Right atrium auricular region (tissue), 2 donors: ENCODE results near the gene PNLDC1. TPM values are rescaled to one million over a fixed set of nuclear protein-coding genes. Genes with fewer than 3 reads are reported as not detected.

Experiments
- DNase-seq: peaks from one replicate; pipeline ENCODE4 v3.0.0-alpha.2; 2019; ENCODE audit warnings: low spot score
- H3K27ac ChIP-seq, 2 donors: fragments of 200-600 bp; sonication (generic); 1 replicate in 1 of 2; 2 replicates in 1 of 2; pipeline ENCODE4 v1.5.1; 2016 to 2019
- H3K27me3 ChIP-seq, 2 donors: fragments of 200-600 bp; sonication (generic); one replicate each; pipeline versions ENCODE4 v1.5.1 to v1.6.0; 2017 to 2019
- H3K36me3 ChIP-seq: fragments of 200-600 bp; sonication (generic); one replicate; pipeline ENCODE4 v1.5.1; 2016
- H3K4me1 ChIP-seq, 2 donors: fragments of 200-600 bp; sonication (generic); one replicate each; pipeline versions ENCODE4 v1.5.1 to v1.6.0; 2017 to 2019
- H3K4me3 ChIP-seq, 2 donors: fragments of 200-600 bp; sonication (generic); 1 replicate in 1 of 2; 2 replicates in 1 of 2; pipeline ENCODE4 v1.5.1; 2017 to 2019; ENCODE audit warnings: mild to moderate bottlenecking in 1 of 2, moderate library complexity in 1 of 2
- H3K9me3 ChIP-seq, 2 donors: fragments of 200-600 bp; sonication (generic); one replicate each; pipeline ENCODE4 v1.5.1; 2019
- total RNA-seq, 2 donors: library from RNA; depleted of rRNA; stranded (reverse); fragments of >200 nt; gene quantifications; one replicate each; pipeline ENCODE4 v1.1.0, GENCODE V29; 2016
- TF ChIP-seq, protein P1 (sequence below), 2 donors: fragments of 200-600 bp; sonication (generic); IDR thresholded peaks; one replicate each; pipeline ENCODE4 v1.5.1; 2019; ENCODE audit warnings: antibody characterized with exemption in 2 of 2

PNLDC1 gene
- total RNA-seq, 2 donors from 2014 or later = 0.33 TPM; not detected in 1

- no peak overlapping the region for H3K4me3 ChIP-seq
- no peaks in the 10 kb centered on the region for H3K9me3 ChIP-seq
- no peaks in the 10 kb centered on the region for H3K4me1 ChIP-seq
- DNase-seq = no peak
- H3K27ac ChIP-seq = no peak overlapping the region
- peaks cover 33% of the 10 kb centered on the region for H3K36me3 ChIP-seq
- H3K27me3 ChIP-seq = no peaks in the 10 kb centered on the region
- TF ChIP-seq, protein P1, sequence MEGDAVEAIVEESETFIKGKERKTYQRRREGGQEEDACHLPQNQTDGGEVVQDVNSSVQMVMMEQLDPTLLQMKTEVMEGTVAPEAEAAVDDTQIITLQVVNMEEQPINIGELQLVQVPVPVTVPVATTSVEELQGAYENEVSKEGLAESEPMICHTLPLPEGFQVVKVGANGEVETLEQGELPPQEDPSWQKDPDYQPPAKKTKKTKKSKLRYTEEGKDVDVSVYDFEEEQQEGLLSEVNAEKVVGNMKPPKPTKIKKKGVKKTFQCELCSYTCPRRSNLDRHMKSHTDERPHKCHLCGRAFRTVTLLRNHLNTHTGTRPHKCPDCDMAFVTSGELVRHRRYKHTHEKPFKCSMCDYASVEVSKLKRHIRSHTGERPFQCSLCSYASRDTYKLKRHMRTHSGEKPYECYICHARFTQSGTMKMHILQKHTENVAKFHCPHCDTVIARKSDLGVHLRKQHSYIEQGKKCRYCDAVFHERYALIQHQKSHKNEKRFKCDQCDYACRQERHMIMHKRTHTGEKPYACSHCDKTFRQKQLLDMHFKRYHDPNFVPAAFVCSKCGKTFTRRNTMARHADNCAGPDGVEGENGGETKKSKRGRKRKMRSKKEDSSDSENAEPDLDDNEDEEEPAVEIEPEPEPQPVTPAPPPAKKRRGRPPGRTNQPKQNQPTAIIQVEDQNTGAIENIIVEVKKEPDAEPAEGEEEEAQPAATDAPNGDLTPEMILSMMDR (IDR thresholded peaks at IDR 0.05) = no peak
These were observed 1.9 kb downstream of the PNLDC1 start for GRCh38 chr6:159801935-159802334.

- TF ChIP-seq, protein P1 (IDR thresholded peaks at IDR 0.05) = no peak
- Histone ChIP-seq H3K4me3 (no peak overlapping the region), H3K36me3 (peaks cover 8% of the 10 kb centered on the region), H3K27me3 (no peaks in the 10 kb centered on the region), H3K27ac (no peak overlapping the region), H3K4me1 (no peaks in the 10 kb centered on the region), H3K9me3 (no peaks in the 10 kb centered on the region)
- no peak for DNase-seq
These were observed 4.4 kb downstream of the PNLDC1 start for GRCh38 chr6:159804504-159804903.

DNA sequence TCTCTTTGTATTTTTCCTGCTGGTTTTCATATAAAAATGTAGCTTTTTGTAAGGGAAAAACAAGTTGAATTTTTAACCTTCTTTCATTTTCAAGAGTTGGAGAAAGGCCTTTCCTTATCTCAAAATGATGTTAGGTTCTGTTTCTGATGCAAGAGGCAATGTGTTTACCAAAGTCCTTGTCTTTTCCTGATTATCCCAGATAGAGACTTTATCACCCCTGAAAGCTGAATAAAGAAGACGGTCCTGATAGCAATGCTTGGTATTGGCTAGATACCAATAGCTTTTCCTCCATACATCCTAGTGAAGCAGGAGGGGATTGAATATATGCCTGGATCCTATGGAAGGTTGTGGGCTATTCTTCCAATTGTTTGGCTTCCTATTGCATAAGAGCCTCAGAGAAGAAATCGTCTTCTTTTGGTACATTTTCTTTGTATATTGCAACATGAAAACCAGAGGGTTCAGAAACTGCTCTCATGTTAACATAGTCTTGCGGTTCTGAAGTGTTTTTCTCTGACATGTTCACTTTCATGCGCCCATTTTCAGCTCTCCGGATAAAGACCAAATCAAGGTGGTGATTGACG is 5.5 kb downstream of the PNLDC1 start:
- H3K4me3 ChIP-seq = no peak overlapping the region
- H3K36me3 ChIP-seq = no peaks in the 10 kb centered on the region
- DNase-seq = no peak
- no peaks in the 10 kb centered on the region for H3K4me1 ChIP-seq
- no peak overlapping the region for H3K27ac ChIP-seq
- TF ChIP-seq, protein P1 (IDR thresholded peaks at IDR 0.05) = no peak
- no peaks in the 10 kb centered on the region for H3K27me3 ChIP-seq
- H3K9me3 ChIP-seq = no peaks in the 10 kb centered on the region

DNA sequence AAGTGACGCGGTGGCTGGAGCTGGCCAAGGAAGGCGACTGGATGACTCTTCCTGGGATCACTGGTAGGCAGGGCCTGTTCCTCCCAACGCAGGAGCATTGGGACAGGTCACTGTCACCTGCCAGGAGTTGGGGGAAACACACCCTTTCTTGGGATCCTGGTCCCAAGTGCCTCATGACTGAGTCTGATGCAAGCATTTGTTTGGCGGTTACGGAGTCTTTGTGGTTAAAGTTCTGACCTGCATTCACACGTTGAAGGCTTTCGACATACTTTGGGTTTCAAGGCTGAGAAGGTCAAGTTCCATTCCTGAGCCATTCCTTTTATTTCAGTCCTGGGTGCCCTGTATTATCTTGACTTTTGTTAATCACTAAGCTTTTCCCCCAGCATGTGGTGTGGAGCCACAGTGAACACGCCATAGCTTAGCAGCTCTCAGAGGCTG is 6.0 kb downstream of the PNLDC1 start:
- no peak overlapping the region for H3K27ac ChIP-seq
- no peaks in the 10 kb centered on the region for H3K4me1 ChIP-seq
- no peak for DNase-seq
- TF ChIP-seq, protein P1 (IDR thresholded peaks at IDR 0.05) = no peak
- H3K36me3 ChIP-seq = no peaks in the 10 kb centered on the region
- no peak overlapping the region for H3K4me3 ChIP-seq
- H3K9me3 ChIP-seq = no peaks in the 10 kb centered on the region
- no peaks in the 10 kb centered on the region for H3K27me3 ChIP-seq

- Histone ChIP-seq H3K27ac (no peak overlapping the region), H3K9me3 (no peaks in the 10 kb centered on the region), H3K27me3 (no peaks in the 10 kb centered on the region), H3K4me3 (no peak overlapping the region), H3K36me3 (no peaks in the 10 kb centered on the region), H3K4me1 (no peaks in the 10 kb centered on the region)
- TF ChIP-seq, protein P1 (IDR thresholded peaks at IDR 0.05) = no peak
- no peak for DNase-seq
These were observed 7.2 kb downstream of the PNLDC1 start for GRCh38 chr6:159807150-159807858.
